Parathyroid adenoma (tissue), 2 donors: ENCODE results near the gene SLC22A4.
A peak's percentile ranks its signal among the peaks of the same experiment; 100 is the strongest.

ENCODE experiments used
- H2AFZ ChIP-seq: fragments of 300-600 bp; sonication (generic); one replicate; pipeline ENCODE4 v1.7.0; 2017; ENCODE audit warnings: antibody characterized with exemption, mild to moderate bottlenecking
- H3K27ac ChIP-seq: fragments of 300-600 bp; sonication (generic); one replicate; pipeline ENCODE4 v1.7.0; 2017
- H3K27me3 ChIP-seq: fragments of 300-600 bp; sonication (generic); one replicate; pipeline ENCODE4 v1.7.0; 2017; ENCODE audit warnings: low read length; ENCODE audit not compliant: control insufficient read depth, insufficient read depth
- H3K36me3 ChIP-seq: fragments of 300-600 bp; sonication (generic); one replicate; pipeline ENCODE4 v1.7.0; 2017; ENCODE audit warnings: low read length; ENCODE audit not compliant: control insufficient read depth, insufficient read depth
- H3K4me1 ChIP-seq: fragments of 300-600 bp; sonication (generic); one replicate; pipeline ENCODE4 v1.7.0; 2017; ENCODE audit warnings: control low read depth
- H3K4me2 ChIP-seq: fragments of 300-600 bp; sonication (generic); one replicate; pipeline ENCODE4 v1.7.0; 2017; ENCODE audit warnings: low read length
- H3K4me3 ChIP-seq: fragments of 300-600 bp; sonication (generic); one replicate; pipeline ENCODE4 v1.7.0; 2017; ENCODE audit warnings: low read depth, low read length
- H3K79me2 ChIP-seq: fragments of 300-600 bp; sonication (generic); one replicate; pipeline ENCODE4 v1.7.0; 2017; ENCODE audit warnings: control low read depth
- H3K9ac ChIP-seq: fragments of 300-600 bp; sonication (generic); one replicate; pipeline ENCODE4 v1.7.0; 2017; ENCODE audit warnings: mild to moderate bottlenecking
- H3K9me3 ChIP-seq: fragments of 300-600 bp; sonication (generic); one replicate; pipeline ENCODE4 v1.7.0; 2017; ENCODE audit warnings: low read length; ENCODE audit not compliant: control insufficient read depth
- CTCF ChIP-seq: fragments of 300-600 bp; sonication (generic); IDR thresholded peaks from one replicate; pipeline ENCODE4 v1.7.0; 2017; ENCODE audit warnings: antibody characterized with exemption, mild to moderate bottlenecking
- donor health status: primary hyperparathyroidism.

The SLC22A4 gene

DNA sequence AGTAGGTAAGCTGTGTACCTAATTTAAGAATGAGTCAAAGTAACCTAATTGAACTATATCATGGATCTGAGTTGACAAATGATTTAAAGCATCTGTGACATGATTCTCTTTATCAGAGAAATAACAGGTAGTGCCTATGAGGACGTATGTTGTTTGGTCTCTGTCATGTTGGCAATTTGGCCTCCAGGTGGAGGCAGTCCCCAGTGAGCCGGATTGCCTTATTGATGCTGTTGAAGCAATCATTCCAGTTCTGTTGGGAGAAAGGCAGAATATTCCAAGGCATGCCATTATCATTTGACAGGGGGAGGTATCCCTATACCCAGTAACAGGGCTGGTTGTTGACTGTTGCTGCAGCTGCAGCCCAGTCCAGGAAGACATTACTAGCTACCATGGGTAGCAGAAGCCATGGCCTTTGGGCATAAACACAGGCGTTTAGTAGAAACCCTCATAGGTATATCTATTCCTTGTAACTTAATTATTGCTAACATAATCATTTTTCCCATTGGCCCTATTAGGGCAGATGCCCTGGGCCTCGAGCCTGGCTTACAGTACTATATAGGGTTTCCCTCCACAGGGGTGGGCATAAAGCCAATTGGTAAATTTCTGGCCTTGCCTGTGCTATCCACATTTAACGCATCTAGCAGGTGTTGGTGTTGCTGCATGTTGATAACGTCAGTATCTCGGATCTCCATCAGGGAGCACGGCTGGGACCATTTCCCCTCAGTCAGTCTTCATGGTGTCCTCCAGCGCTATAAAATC, 12.2 kb upstream of the SLC22A4 start:
- Histone ChIP-seq H3K27me3 (no peaks in the 10 kb centered on the region), H3K9me3 (no peaks in the 10 kb centered on the region), H3K36me3 (no peaks in the 10 kb centered on the region), H3K79me2 (no peaks in the 10 kb centered on the region), H3K4me1 (no peaks in the 10 kb centered on the region), H3K9ac (no peak overlapping the region), H3K4me3 (no peak overlapping the region), H3K27ac (no peak overlapping the region), H3K4me2 (no peak overlapping the region), H2AFZ (no peak overlapping the region)
- TF ChIP-seq CTCF: no peak

GRCh38 chr5:132283423-132284043, 10.7 kb upstream of the SLC22A4 start:
- no peaks in the 10 kb centered on the region for H3K9me3 ChIP-seq
- peak; percentile 67 for TF ChIP-seq CTCF
- H3K27me3 ChIP-seq: no peaks in the 10 kb centered on the region

DNA sequence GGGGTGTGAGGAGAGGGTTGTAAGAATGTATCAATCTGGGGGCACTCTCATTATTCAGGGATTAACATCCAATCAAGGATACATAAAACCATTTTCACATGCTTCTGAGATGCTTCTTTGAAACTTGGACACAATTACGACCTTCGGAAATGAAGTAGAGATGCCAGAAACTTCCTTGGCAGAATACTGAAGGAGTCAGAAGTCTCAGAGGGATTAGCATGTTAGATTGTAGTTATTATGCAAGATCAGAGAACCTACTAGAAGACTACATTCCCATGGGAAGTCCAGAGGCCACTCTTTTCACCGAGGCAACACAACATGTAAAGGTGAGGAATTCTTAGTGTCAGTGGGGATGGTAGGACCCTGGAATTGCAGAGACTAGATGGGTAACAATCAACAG, 5.1 kb upstream of the SLC22A4 start:
- H3K36me3 ChIP-seq: no peaks in the 10 kb centered on the region
- no peaks in the 10 kb centered on the region for H3K9me3 ChIP-seq
- H3K27me3 ChIP-seq: no peaks in the 10 kb centered on the region
- H3K9ac ChIP-seq: no peak overlapping the region
- H3K79me2 ChIP-seq: no peaks in the 10 kb centered on the region
- no peak overlapping the region for H3K27ac ChIP-seq
- no peak overlapping the region for H3K4me2 ChIP-seq
- no peak overlapping the region for H2AFZ ChIP-seq
- no peak overlapping the region for H3K4me3 ChIP-seq
- no peak for TF ChIP-seq CTCF
- peaks cover 9% of the 10 kb centered on the region for H3K4me1 ChIP-seq

More at GRCh38 chr5:132283423-132284043, 10.7 kb upstream of the SLC22A4 start:
- Histone ChIP-seq H3K4me3 (no peak overlapping the region), H3K36me3 (no peaks in the 10 kb centered on the region), H3K79me2 (no peaks in the 10 kb centered on the region), H3K4me2 (no peak overlapping the region), H3K27ac (no peak overlapping the region), H3K4me1 (no peaks in the 10 kb centered on the region), H3K9ac (no peak overlapping the region), H2AFZ (no peak overlapping the region)

GRCh38 chr5:132291026-132291425, 3.2 kb upstream of the SLC22A4 start:
- Histone ChIP-seq H3K27ac (no peak overlapping the region), H3K9ac (no peak overlapping the region), H3K9me3 (no peaks in the 10 kb centered on the region), H3K4me3 (no peak overlapping the region), H3K27me3 (no peaks in the 10 kb centered on the region), H3K4me1 (peaks cover 9% of the 10 kb centered on the region), H2AFZ (no peak overlapping the region), H3K4me2 (no peak overlapping the region), H3K79me2 (no peaks in the 10 kb centered on the region), H3K36me3 (no peaks in the 10 kb centered on the region)
- TF ChIP-seq CTCF: no peak
